NT2/D1 (cell line): Measurements from ENCODE around the gene TTC23.

Experiments
- YY1 ChIP-seq: IDR thresholded peaks from 2 replicates; pipeline ENCODE4 v1.6.1; 2011; ENCODE audit not compliant: insufficient read length, insufficient read depth
- ZNF274 ChIP-seq: IDR thresholded peaks from 2 replicates; pipeline ENCODE4 v1.6.1; 2011; ENCODE audit warnings: mild to moderate bottlenecking, low read depth, low read length

GRCh38 chr15:99265541-99266070, 16.2 kb upstream of the TTC23 start:
- no peak for TF ChIP-seq ZNF274
- no peak for TF ChIP-seq YY1
